Lower leg skin (tissue), 4 donors: ENCODE data around the gene STAC. TPM values are rescaled to one million over a fixed set of nuclear protein-coding genes. Genes with fewer than 3 reads are reported as not detected.
"Not testable (repeated sequence)": the region's sequence is repeated elsewhere in the genome, so short reads cannot be mapped to it uniquely, and the experiment has no call there.

Experiments used
- DNase-seq, 2 donors: peaks; one replicate each; pipeline ENCODE4 v3.0.0-alpha.2; 2019; ENCODE audit warnings: low spot score in 2 of 2
- H3K4me3 ChIP-seq: fragments of 200-600 bp; sonication (generic); 2 replicates; pipeline ENCODE4 v1.5.1; 2017; ENCODE audit warnings: mild to moderate bottlenecking, low read depth; ENCODE audit not compliant: poor library complexity, severe bottlenecking
- POLR2A ChIP-seq, 2 donors: fragments of 450-650 bp; IDR thresholded peaks; one replicate each; pipeline ENCODE4 v1.6.1; 2016 to 2017; ENCODE audit warnings: antibody characterized with exemption in 2 of 2, mild to moderate bottlenecking in 1 of 2, moderate library complexity in 1 of 2
- WGBS, 2 donors: methylation state at CpG; one replicate each; pipeline ENCODE4 v1.1.5; 2018; 5-methylcytosine and 5-hydroxymethylcytosine counted together
- intact Hi-C: fragments of 100-400 bp; cut with DNase I; formaldehyde crosslinking; loops from one replicate; pipeline ENCODE4 v1.15.0; 2023; ENCODE audit warnings: low total_unique reads
- total RNA-seq, 4 donors: library from RNA; depleted of rRNA; stranded (reverse); fragments of >200 nt; gene quantifications; one replicate each; pipeline ENCODE4 v1.1.0, GENCODE V29; 2016
- TF ChIP-seq, protein P1 (sequence below), 3 donors: fragments of 450-650 bp; IDR thresholded peaks; one replicate each; pipeline ENCODE4 v1.5.1; 2016; ENCODE audit warnings: antibody characterized with exemption in 3 of 3, mild to moderate bottlenecking in 3 of 3, moderate library complexity in 2 of 3

The STAC gene
- total RNA-seq, 4 donors from 2014 or later = 0.38 to 5.9 (median 1.1) TPM

DNA sequence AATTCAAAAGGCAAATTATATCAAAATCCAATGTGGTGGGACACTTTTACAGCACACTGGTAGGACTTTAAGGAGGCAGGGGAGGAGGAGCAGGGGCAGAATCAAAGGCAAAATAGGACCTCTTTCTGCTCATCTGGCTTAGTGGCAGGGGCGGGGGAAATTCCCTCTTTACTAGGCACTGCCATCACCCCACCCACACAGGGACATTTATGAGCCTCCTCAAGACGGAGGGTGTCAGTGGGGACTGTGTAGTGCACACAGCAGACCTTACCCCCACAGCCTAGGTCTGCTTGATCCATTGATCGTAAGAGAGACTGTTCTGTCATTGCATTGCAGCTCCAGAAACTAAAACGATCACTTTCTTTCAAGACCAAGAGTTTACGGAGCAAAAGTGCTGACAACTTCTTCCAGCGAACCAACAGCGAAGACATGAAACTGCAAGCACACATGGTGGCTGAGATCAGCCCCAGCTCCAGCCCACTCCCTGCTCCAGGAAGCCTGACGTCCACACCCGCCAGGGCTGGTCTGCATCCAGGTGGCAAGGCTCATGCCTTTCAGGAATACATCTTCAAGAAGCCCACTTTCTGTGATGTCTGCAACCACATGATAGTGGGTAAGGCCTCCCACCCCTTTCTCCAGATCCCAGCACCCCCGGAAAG is 62.9 kb downstream of the STAC start:
- intact Hi-C loops = no loop called here
- TF ChIP-seq, protein P1, sequence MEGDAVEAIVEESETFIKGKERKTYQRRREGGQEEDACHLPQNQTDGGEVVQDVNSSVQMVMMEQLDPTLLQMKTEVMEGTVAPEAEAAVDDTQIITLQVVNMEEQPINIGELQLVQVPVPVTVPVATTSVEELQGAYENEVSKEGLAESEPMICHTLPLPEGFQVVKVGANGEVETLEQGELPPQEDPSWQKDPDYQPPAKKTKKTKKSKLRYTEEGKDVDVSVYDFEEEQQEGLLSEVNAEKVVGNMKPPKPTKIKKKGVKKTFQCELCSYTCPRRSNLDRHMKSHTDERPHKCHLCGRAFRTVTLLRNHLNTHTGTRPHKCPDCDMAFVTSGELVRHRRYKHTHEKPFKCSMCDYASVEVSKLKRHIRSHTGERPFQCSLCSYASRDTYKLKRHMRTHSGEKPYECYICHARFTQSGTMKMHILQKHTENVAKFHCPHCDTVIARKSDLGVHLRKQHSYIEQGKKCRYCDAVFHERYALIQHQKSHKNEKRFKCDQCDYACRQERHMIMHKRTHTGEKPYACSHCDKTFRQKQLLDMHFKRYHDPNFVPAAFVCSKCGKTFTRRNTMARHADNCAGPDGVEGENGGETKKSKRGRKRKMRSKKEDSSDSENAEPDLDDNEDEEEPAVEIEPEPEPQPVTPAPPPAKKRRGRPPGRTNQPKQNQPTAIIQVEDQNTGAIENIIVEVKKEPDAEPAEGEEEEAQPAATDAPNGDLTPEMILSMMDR (IDR thresholded peaks at IDR 0.05) = no peak
- no peak for TF ChIP-seq POLR2A (IDR thresholded peaks at IDR 0.05)
- no peak overlapping the region for H3K4me3 ChIP-seq
- no peak for DNase-seq
- WGBS, 2 donors = 78 to 81% methylated on average over 10 of the region's 10 CpGs

- DNase-seq = no peak
- no peak overlapping the region for H3K4me3 ChIP-seq
- 95 to 96% methylated on average over 1 of the region's 1 CpG for WGBS, 2 donors
- TF ChIP-seq, protein P1 (IDR thresholded peaks at IDR 0.05) = no peak
- TF ChIP-seq POLR2A (IDR thresholded peaks at IDR 0.05) = no peak
- intact Hi-C loops = no loop called here
Observed at GRCh38 chr3:36444909-36445308, 64.6 kb downstream of the STAC start.

GRCh38 chr3:36446276-36446675 is 66.0 kb downstream of the STAC start:
- intact Hi-C loops = no loop called here
- TF ChIP-seq, protein P1 (IDR thresholded peaks at IDR 0.05) = no peak
- TF ChIP-seq POLR2A (IDR thresholded peaks at IDR 0.05) = no peak
- H3K4me3 ChIP-seq = no peak overlapping the region

DNA sequence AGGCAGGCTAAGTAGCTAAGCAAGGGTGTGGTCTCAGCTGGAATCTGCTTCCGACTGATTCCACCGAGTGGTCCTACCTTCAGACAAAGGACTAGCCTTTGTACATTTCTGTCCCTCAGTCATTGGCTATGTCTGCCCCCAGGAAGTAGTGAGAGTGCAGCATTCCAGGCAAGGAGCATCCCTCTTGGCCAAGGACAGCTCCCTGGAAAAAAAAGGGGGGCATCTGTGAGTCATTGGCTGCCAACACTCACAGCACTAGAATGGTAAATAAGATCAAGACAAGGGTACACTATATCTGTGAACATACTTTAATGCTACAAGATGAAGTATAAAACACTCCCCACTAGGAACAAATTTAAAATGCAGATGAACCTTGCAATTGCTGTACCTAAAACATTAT is 66.8 kb downstream of the STAC start:
- no peak for TF ChIP-seq POLR2A (IDR thresholded peaks at IDR 0.05)
- TF ChIP-seq, protein P1 (IDR thresholded peaks at IDR 0.05) = no peak
- no peak for DNase-seq
- H3K4me3 ChIP-seq = no peak overlapping the region
- 0 to 38% methylated on average over 2 of the region's 2 CpGs for WGBS, 2 donors
- intact Hi-C loops = no loop called here

More at GRCh38 chr3:36446276-36446675, 66.0 kb downstream of the STAC start:
- DNase-seq = no peak

- intact Hi-C loops = no loop called here
Observed at GRCh38 chr3:36451816-36452215, 71.5 kb downstream of the STAC start.

DNA sequence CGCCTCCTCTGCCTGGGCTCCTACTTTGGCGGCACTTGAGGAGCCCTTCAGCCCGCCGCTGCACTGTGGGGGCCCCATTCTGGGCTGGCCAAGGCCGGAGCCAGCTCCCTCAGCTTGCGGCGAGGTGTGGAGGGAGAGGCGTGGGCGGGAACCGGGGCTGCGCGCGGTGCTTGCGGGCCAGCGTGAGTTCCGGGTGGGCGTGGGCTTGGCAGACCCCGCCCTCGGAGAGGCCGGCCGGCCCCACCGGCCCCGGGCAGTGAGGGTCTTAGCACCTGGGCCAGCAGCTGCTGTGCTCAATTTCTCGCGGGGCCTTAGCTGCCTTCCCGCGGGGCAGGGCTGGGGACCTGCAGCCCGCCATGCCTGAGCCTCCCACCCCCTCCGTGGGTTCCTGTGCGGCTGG is 72.9 kb downstream of the STAC start:
- intact Hi-C loops, H3K4me3 ChIP-seq, DNase-seq: not testable (repeated sequence)
- 94 to 98% methylated on average over 7 to 10 of the region's 30 CpGs for WGBS, 2 donors

More at GRCh38 chr3:36451816-36452215, 71.5 kb downstream of the STAC start:
- H3K4me3 ChIP-seq = no peak overlapping the region
- WGBS, 2 donors = 47 to 51% methylated on average over 1 of the region's 1 CpG
- no peak for TF ChIP-seq POLR2A (IDR thresholded peaks at IDR 0.05)
- DNase-seq = no peak

GRCh38 chr3:36453896-36454295 is 73.6 kb downstream of the STAC start:
- H3K4me3 ChIP-seq, intact Hi-C loops, DNase-seq: not testable (repeated sequence)
- WGBS, 2 donors = 89 to 92% methylated on average over 6 of the region's 6 CpGs
